ENCODE measurements around the gene GRIA1. TPM values are rescaled to one million over a fixed set of nuclear protein-coding genes. Genes with fewer than 3 reads are reported as not detected.

GRIA1 gene
- total RNA-seq, 1 donor from 2014 or later: 21.9 TPM

GRCh38 chr5:153456993-153457392 lies 33.5 kb upstream of the GRIA1 start:
- peaks cover 3% of the 10 kb centered on the region for H3K4me1 Mint-ChIP-seq (ENCODE audit: unreplicated experiment)
- H3K27ac Mint-ChIP-seq (ENCODE audit: unreplicated experiment): no peak overlapping the region
- no peak for DNase-seq (ENCODE audit: low spot score)
- no peaks in the 10 kb centered on the region for H3K9me3 Mint-ChIP-seq (ENCODE audit: unreplicated experiment)
- no peak for TF ChIP-seq CTCF (IDR thresholded peaks at IDR 0.05; ENCODE audit: unreplicated experiment)
- no peaks in the 10 kb centered on the region for H3K27me3 Mint-ChIP-seq (ENCODE audit: unreplicated experiment)
- H3K4me3 Mint-ChIP-seq (ENCODE audit: unreplicated experiment): no peak overlapping the region
- H3K36me3 Mint-ChIP-seq (ENCODE audit: low read depth, unreplicated experiment): no peaks in the 10 kb centered on the region

DNA sequence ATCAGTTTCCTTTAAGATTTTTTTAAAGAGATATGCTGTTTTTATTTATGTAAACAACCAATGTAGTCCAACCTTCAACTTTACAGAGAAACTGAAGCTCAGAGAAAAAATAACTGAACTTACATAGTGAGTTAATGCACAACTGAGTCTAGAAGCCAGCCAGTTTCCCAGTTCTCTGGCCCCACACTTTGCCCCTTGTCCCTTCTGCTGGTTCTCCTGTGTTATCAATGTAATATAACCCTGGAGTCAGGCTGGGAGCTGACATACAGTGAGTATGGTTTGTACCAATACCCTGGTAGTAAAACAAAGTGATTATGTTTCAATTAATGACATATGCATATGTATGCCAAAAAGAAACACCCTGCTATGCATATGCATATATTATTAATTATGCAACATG lies 32.2 kb upstream of the GRIA1 start:
- Mint-ChIP-seq H3K9me3 (ENCODE audit: unreplicated experiment) (no peaks in the 10 kb centered on the region), H3K36me3 (ENCODE audit: low read depth, unreplicated experiment) (no peaks in the 10 kb centered on the region), H3K27me3 (ENCODE audit: unreplicated experiment) (no peaks in the 10 kb centered on the region), H3K4me1 (ENCODE audit: unreplicated experiment) (peaks cover 3% of the 10 kb centered on the region), H3K27ac (ENCODE audit: unreplicated experiment) (no peak overlapping the region), H3K4me3 (ENCODE audit: unreplicated experiment) (no peak overlapping the region)
- no peak for TF ChIP-seq CTCF (IDR thresholded peaks at IDR 0.05; ENCODE audit: unreplicated experiment)
- no peak for DNase-seq (ENCODE audit: low spot score)

DNA sequence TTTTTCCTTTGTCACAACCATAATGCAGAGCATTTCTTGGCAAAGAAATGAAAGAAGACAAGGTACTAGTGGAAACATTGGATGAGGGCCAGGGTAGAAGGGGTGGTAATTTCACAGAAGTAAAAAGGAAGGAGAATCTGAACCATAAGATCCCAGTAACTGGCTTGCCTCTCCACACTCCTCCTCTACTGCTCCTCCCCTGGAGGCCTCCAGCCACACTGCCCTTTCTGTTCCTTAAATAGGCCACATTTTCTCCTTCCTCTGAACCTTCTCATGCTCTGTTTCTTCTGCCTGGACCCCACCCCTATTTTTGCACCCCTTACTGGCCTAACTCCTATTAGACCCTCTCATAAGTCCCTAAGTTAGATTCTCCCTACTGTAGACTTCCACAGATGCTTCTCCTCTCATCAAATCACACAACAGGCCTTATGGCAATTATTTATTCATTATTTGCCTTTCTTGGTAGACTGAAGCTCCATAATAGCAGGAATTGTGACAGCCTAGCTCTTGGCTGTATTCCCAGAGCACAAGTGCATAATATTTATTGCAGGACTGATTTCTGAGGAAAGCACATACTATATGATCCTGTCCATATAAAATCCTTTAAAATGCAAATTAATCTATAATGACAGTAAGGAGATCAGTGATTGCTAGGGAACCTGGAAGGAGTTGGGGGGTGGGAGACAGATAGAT lies 31.3 kb upstream of the GRIA1 start:
- no peak overlapping the region for H3K4me3 Mint-ChIP-seq (ENCODE audit: unreplicated experiment)
- peaks cover 3% of the 10 kb centered on the region for H3K4me1 Mint-ChIP-seq (ENCODE audit: unreplicated experiment)

DNA sequence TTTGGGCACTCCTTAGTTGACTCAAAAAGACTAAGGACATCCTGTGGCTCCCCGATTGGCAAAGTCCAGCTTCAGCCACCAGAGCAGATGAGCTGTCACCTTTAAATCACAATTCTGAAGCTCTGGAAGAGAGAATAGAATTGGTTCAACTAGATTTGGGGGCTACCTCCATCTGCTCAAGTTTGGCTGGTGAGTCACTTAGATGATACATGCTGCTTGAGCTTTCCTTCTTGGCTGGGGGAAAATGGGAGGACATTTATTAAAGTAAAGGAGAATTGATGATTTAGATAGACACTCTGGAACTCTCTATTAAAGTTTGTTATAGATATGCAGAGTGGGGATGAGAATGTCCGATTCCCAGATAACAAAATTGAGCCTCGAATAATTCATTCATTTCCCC lies 30.0 kb upstream of the GRIA1 start:
- no peaks in the 10 kb centered on the region for H3K27me3 Mint-ChIP-seq (ENCODE audit: unreplicated experiment)

More for the DNA sequence above, 31.3 kb upstream of the GRIA1 start:
- H3K27me3 Mint-ChIP-seq (ENCODE audit: unreplicated experiment): no peaks in the 10 kb centered on the region
- no peak for TF ChIP-seq CTCF (IDR thresholded peaks at IDR 0.05; ENCODE audit: unreplicated experiment)
- no peaks in the 10 kb centered on the region for H3K9me3 Mint-ChIP-seq (ENCODE audit: unreplicated experiment)
- no peak overlapping the region for H3K27ac Mint-ChIP-seq (ENCODE audit: unreplicated experiment)
- H3K36me3 Mint-ChIP-seq (ENCODE audit: low read depth, unreplicated experiment): no peaks in the 10 kb centered on the region
- no peak for DNase-seq (ENCODE audit: low spot score)

More for the DNA sequence above, 30.0 kb upstream of the GRIA1 start:
- H3K27ac Mint-ChIP-seq (ENCODE audit: unreplicated experiment): no peak overlapping the region
- no peaks in the 10 kb centered on the region for H3K9me3 Mint-ChIP-seq (ENCODE audit: unreplicated experiment)
- no peak overlapping the region for H3K4me3 Mint-ChIP-seq (ENCODE audit: unreplicated experiment)
- no peaks in the 10 kb centered on the region for H3K4me1 Mint-ChIP-seq (ENCODE audit: unreplicated experiment)
- no peak for TF ChIP-seq CTCF (IDR thresholded peaks at IDR 0.05; ENCODE audit: unreplicated experiment)
- H3K36me3 Mint-ChIP-seq (ENCODE audit: low read depth, unreplicated experiment): no peaks in the 10 kb centered on the region
- DNase-seq (ENCODE audit: low spot score): no peak

All from endothelial cell (in vitro differentiated cells).